Fibroblast of mammary gland (primary cell): Measurements from ENCODE around the gene ACKR1.

ENCODE experiments used
- DNase-seq: peaks from one replicate; pipeline ENCODE4 v3.0.0-alpha.2; 2010; ENCODE audit warnings: low read depth
- H3K4me3 ChIP-seq: 2 replicates; pipeline ENCODE4 v1.5.1; 2011; ENCODE audit warnings: low read depth, mild to moderate bottlenecking, low read length, moderate library complexity; ENCODE audit not compliant: control insufficient read depth
- TF ChIP-seq, protein P1 (sequence below): conservative IDR thresholded peaks from 2 replicates; pipeline ENCODE4 v1.5.1; 2011; ENCODE audit warnings: low read depth, low read length, inconsistent platforms; ENCODE audit not compliant: control insufficient read depth, insufficient read depth

ACKR1 gene

DNA sequence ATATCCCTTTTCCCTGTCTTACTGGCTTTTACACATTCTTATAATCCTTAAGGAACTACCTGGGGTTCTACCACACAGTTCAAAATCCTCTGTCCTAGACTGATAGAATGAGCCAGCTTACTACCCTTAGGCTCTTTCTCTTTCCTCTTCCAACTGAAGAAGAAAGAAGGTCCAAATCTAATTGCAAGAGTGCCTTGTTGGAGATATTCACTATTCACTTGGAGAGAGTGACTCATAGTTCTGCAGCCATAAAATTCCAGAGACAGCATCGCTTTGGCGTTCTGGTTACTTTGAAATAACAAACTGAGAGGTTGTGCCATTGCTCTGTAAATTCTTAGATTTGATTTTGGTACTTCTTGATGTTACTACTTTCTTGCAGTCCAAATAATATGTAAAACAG lies 29.1 kb upstream of the ACKR1 start:
- H3K4me3 ChIP-seq, result no peak overlapping the region
- TF ChIP-seq, protein P1, sequence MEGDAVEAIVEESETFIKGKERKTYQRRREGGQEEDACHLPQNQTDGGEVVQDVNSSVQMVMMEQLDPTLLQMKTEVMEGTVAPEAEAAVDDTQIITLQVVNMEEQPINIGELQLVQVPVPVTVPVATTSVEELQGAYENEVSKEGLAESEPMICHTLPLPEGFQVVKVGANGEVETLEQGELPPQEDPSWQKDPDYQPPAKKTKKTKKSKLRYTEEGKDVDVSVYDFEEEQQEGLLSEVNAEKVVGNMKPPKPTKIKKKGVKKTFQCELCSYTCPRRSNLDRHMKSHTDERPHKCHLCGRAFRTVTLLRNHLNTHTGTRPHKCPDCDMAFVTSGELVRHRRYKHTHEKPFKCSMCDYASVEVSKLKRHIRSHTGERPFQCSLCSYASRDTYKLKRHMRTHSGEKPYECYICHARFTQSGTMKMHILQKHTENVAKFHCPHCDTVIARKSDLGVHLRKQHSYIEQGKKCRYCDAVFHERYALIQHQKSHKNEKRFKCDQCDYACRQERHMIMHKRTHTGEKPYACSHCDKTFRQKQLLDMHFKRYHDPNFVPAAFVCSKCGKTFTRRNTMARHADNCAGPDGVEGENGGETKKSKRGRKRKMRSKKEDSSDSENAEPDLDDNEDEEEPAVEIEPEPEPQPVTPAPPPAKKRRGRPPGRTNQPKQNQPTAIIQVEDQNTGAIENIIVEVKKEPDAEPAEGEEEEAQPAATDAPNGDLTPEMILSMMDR, result no peak
- DNase-seq, result no peak

DNA sequence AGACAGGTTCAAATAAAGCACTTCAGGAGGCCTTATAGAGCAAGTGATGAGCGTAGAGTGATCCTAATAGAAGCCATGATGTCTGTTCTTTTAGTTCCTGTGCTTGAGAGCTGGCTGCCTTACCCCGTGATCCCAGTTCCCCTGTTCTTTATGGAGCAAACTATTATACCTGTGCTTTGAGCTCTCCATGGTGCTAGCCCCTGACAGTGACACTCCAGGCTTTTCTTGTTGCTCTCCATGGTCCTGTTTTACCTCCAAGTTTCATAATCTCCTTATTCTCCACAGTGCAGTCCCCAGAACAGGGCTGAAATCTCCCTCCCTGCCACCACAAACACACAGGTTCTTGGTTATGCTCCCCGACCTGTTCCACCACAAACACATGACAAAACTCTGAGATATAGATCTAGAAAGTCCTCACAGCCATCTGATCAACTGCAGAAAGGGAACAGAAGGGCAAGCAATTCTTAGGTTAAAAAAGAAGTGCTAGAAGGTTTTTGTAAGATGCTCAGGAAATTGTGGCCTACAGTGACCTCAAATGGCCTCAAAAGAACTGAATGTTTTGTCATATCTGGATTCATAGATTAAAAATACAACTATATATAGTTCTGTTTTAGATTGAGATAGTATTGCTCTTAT lies 27.3 kb upstream of the ACKR1 start:
- peak; percentile 70 for DNase-seq
- TF ChIP-seq, protein P1, result no peak
- no peak overlapping the region for H3K4me3 ChIP-seq

DNA sequence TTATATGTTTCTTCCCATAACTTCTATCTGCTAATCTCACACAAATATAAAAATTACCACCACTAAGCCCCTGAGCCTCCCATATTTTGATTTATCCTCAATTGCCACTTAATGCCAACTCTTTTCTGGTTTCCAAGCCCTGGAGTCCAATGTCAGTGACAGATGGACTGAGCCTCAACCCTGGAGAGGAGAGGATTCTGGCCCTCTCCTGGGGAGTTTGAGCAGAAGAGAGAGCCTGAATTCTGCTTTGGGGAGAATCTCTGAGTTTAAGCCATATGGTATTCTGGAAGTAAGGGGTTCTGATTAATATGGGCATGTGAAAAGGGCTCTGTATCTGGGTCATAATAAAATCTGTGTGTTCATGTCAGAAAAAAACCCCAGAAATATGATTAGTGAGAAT lies 24.8 kb upstream of the ACKR1 start:
- no peak for DNase-seq
- H3K4me3 ChIP-seq, result no peak overlapping the region
- TF ChIP-seq, protein P1, result no peak

DNA sequence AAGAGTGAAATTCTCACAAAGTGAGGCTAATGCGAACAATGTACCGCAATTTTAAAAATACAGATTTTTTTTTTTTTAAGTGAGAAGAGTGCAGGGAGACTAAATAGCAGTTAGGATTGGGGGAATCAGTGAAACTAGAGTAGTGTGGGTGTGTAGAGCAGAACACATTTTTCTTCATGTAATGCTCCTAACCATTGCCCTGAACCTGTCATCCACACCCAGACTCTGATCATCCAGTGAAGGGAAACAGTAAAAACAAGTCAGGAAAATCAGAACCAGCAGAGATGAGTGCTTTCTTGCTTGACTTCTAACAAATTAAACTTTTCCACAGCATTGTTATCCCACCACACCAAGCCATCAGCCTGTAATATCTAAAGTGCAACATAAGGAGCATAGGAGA lies 24.2 kb upstream of the ACKR1 start:
- no peak for DNase-seq
- no peak overlapping the region for H3K4me3 ChIP-seq
- TF ChIP-seq, protein P1, result no peak

DNA sequence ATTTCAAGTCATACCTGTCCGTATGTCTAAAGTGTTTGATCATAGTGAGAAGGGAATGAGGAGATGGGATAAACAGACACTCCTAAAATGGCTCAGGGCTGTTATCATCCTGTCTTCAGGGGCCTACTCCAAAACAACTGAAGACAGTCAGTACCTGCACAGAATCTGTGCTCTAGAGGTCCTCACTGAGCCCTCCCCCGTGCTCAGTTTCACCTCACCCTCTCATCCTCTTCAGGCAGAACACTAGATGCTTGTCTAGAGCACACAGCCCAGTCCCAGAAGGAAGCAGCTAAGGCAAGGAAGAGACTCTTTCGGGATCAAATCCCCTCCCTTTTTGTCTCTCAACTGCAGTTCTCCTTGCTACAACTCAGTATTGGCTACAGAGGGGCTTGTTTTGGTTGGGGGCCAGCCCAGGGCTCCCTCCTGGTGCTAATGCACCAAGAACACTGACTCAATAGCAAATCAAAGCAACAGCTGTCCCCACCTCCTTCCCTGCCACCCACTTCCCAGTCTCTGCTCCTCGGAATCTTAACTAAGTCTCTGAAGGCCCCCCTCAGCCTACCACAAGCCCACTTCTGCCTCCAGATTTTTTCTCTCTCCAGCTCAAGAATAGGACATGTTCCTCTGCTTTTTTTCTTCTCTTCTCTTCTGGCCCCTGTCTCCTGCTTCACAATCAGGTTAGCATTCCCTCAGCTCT lies 23.2 kb upstream of the ACKR1 start:
- TF ChIP-seq, protein P1, result no peak
- DNase-seq, result no peak
- no peak overlapping the region for H3K4me3 ChIP-seq

DNA sequence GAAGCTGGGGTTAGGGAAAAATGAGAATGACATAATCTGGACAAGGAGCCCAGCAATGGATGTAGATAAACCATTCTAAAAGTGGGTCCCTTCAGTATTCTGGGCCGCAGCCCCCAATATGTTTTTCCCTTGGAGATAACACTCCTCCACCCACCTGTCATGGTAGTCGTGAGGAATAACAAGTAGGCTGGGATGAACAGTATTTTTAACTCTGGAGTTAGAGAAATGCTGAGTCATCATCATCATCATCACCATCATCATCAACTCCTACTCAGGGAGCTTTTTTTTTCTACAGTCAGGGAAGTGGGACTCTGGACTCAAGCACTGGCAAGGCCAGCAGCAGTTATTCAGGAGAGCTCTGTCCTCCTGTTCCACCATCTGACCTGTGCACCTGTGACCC lies 20.5 kb upstream of the ACKR1 start:
- H3K4me3 ChIP-seq, result no peak overlapping the region
- TF ChIP-seq, protein P1, result no peak
- DNase-seq, result no peak
